ENCODE measurements around the gene CPLX4. TPM values are rescaled to one million over a fixed set of nuclear protein-coding genes. Genes with fewer than 3 reads are reported as not detected.

The CPLX4 gene
- polyA plus RNA-seq, 1 donor (not counting 4 experiments of a cell fraction or from before 2014, with no cell fraction given), result not detected

- TF ChIP-seq CTCF (optimal IDR thresholded peaks at IDR 0.05 in 1 of 3, IDR thresholded peaks at IDR 0.05 in 1 of 3, conservative IDR thresholded peaks at IDR 0.05 in 1 of 3; ENCODE audit: extremely low read depth in 1 of 3, insufficient read depth in 2 of 3, low read length in 3 of 3), result peak in 2 of 3 experiments; percentile 8 to 9
- peak; percentile 96 for TF ChIP-seq EZH2 (IDR thresholded peaks at IDR 0.05; ENCODE audit: low read length)
- H3K27me3 ChIP-seq (ENCODE audit: control insufficient read depth, extremely low read depth, insufficient read depth, low read length), result peaks cover 92% of the 10 kb centered on the region
Observed at GRCh38 chr18:59272891-59273758, 45.3 kb downstream of the CPLX4 start, which contains the start of gene RAX. Gene RAX (minus strand): TSS chr18:59273454. CDS start chr18:59273206, 248 bp downstream.

GRCh38 chr18:59272221-59272888 is 46.1 kb downstream of the CPLX4 start:
- H3K4me2 ChIP-seq (ENCODE audit: control insufficient read depth, extremely low read depth, insufficient read depth, low read depth, low read length), result peak overlapping the region; percentile 48
- H3K4me3 ChIP-seq (ENCODE audit: control insufficient read depth in 2 of 3, extremely low read depth in 1 of 3, insufficient read depth in 2 of 3, low read depth in 1 of 3, low read length in 3 of 3), result peak overlapping the region in 1 of 3 experiments; percentile 20
- TF ChIP-seq CTCF (optimal IDR thresholded peaks at IDR 0.05 in 1 of 3, IDR thresholded peaks at IDR 0.05 in 1 of 3, conservative IDR thresholded peaks at IDR 0.05 in 1 of 3; ENCODE audit: extremely low read depth in 1 of 3, insufficient read depth in 2 of 3, low read length in 3 of 3), result no peak
- peak; percentile 91 for TF ChIP-seq EZH2 (IDR thresholded peaks at IDR 0.05; ENCODE audit: low read length)
- DNase-seq (ENCODE audit: low read depth, low spot score), result no peak
- H3K4me1 ChIP-seq (ENCODE audit: control insufficient read depth, extremely low read depth, insufficient read depth, low read length), result peaks cover 6% of the 10 kb centered on the region
- H3K27me3 ChIP-seq (ENCODE audit: control insufficient read depth, extremely low read depth, insufficient read depth, low read length), result peaks cover 97% of the 10 kb centered on the region
- no peak overlapping the region for H3K9ac ChIP-seq (ENCODE audit: control insufficient read depth, extremely low read depth, insufficient read depth, low read length)
- dilution Hi-C loops (cut with MboI; ENCODE audit: extremely low pct_ligation_motif_present, low sequenced_read_pairs), result no loop called here
- H3K27ac ChIP-seq (ENCODE audit: control insufficient read depth, insufficient read depth, low read length), result no peak overlapping the region
- no peaks in the 10 kb centered on the region for H3K9me1 ChIP-seq (ENCODE audit: control insufficient read depth, extremely low read depth, insufficient read depth, low read length)
- FAIRE-seq, result no peak
- no peaks in the 10 kb centered on the region for H3K79me2 ChIP-seq (ENCODE audit: control insufficient read depth, insufficient read depth, low read length)
- H3K9me3 ChIP-seq (ENCODE audit: control insufficient read depth, low read depth, low read length), result no peaks in the 10 kb centered on the region
- H2AFZ ChIP-seq (ENCODE audit: control insufficient read depth, low read length), result no peak overlapping the region
- H4K20me1 ChIP-seq (ENCODE audit: control insufficient read depth, extremely low read depth, insufficient read depth, low read length), result peaks cover 2% of the 10 kb centered on the region
- no peaks in the 10 kb centered on the region for H3K36me3 ChIP-seq (ENCODE audit: control insufficient read depth in 2 of 2, extremely low read depth in 1 of 2, insufficient read depth in 2 of 2, low read length in 2 of 2)

More at GRCh38 chr18:59272891-59273758, 45.3 kb downstream of the CPLX4 start, which contains the start of gene RAX:
- FAIRE-seq, result no peak
- Histone ChIP-seq H3K27ac (ENCODE audit: control insufficient read depth, insufficient read depth, low read length) (no peak within 1 kb of the TSS), H2AFZ (ENCODE audit: control insufficient read depth, low read length) (no peak within 1 kb of the TSS), H3K4me2 (ENCODE audit: control insufficient read depth, extremely low read depth, insufficient read depth, low read depth, low read length) (peak within 1 kb of the TSS; percentile 48), H3K4me1 (ENCODE audit: control insufficient read depth, extremely low read depth, insufficient read depth, low read length) (peaks cover 1% of the 10 kb centered on the region), H3K79me2 (ENCODE audit: control insufficient read depth, insufficient read depth, low read length) (no peaks in the 10 kb centered on the region), H4K20me1 (ENCODE audit: control insufficient read depth, extremely low read depth, insufficient read depth, low read length) (no peaks in the 10 kb centered on the region), H3K9ac (ENCODE audit: control insufficient read depth, extremely low read depth, insufficient read depth, low read length) (no peak within 1 kb of the TSS), H3K9me3 (ENCODE audit: control insufficient read depth, low read depth, low read length) (no peaks in the 10 kb centered on the region), H3K9me1 (ENCODE audit: control insufficient read depth, extremely low read depth, insufficient read depth, low read length) (no peaks in the 10 kb centered on the region), H3K36me3 (ENCODE audit: control insufficient read depth in 2 of 2, extremely low read depth in 1 of 2, insufficient read depth in 2 of 2, low read length in 2 of 2) (no peaks in the 10 kb centered on the region), H3K4me3 (ENCODE audit: control insufficient read depth in 2 of 3, extremely low read depth in 1 of 3, insufficient read depth in 2 of 3, low read depth in 1 of 3, low read length in 3 of 3) (peak within 1 kb of the TSS in 1 of 3 experiments; percentile 20)
- no peak for DNase-seq (ENCODE audit: low read depth, low spot score)
- dilution Hi-C loops (cut with MboI; ENCODE audit: extremely low pct_ligation_motif_present, low sequenced_read_pairs), result no loop called here

Measured in keratinocyte (primary cell).